ENCODE measurements around the gene LGI2. TPM values are rescaled to one million over a fixed set of nuclear protein-coding genes. Genes with fewer than 3 reads are reported as not detected.
"Not testable (repeated sequence)": the region's sequence is repeated elsewhere in the genome, so short reads cannot be mapped to it uniquely, and the experiment has no call there.

Gene LGI2
- total and polyA plus RNA-seq, 4 donors, result 0.18 to 1.8 (median 0.88) TPM

DNA sequence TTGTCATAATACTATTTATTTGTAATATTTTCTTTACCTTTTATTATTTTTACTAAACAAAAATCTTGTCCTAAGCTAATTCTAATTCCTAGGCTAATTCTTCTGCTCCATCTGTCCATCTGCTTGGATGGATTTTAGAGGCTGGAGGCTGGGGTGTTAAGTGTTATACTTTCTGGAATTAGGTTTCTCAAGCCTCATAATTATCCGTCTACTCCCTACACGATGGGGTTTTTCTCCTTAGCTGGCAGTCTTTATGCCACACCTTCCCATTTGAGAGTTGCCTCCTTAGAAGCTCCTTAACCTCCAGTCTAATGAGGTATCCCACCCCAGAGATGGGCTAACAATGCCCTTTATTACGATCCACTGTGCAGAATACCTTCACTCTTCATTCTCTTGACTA is 37.6 kb upstream of the LGI2 start:
- Histone ChIP-seq H3K27ac (ENCODE audit: low read depth in 1 of 2, low read length in 1 of 2) (no peak overlapping the region), H3K9ac (ENCODE audit: insufficient read depth in 1 of 2, low read length in 2 of 2) (no peak overlapping the region), H3K36me3 (ENCODE audit: control insufficient read depth in 4 of 4, insufficient read depth in 4 of 4, low read length in 4 of 4) (no peaks in the 10 kb centered on the region), H3K4me1 (ENCODE audit: control insufficient read depth in 5 of 5, insufficient read depth in 5 of 5, low read length in 5 of 5) (peaks cover 0 to 6% (median 0%) of the 10 kb centered on the region in 5 donors), H3K9me3 (ENCODE audit: control insufficient read depth in 4 of 4, insufficient read depth in 3 of 4, low read length in 3 of 4) (peaks cover 0 to 2% (median 0%) of the 10 kb centered on the region in 4 donors), H3K27me3 (ENCODE audit: control insufficient read depth in 3 of 3, insufficient read depth in 3 of 3, low read length in 2 of 3) (no peaks in the 10 kb centered on the region), H3K4me3 (no peak overlapping the region)
- DNase-seq (no peak), ATAC-seq (ENCODE audit: insufficient read depth, low FRiP score) (no peak)
- TF ChIP-seq, protein P1, sequence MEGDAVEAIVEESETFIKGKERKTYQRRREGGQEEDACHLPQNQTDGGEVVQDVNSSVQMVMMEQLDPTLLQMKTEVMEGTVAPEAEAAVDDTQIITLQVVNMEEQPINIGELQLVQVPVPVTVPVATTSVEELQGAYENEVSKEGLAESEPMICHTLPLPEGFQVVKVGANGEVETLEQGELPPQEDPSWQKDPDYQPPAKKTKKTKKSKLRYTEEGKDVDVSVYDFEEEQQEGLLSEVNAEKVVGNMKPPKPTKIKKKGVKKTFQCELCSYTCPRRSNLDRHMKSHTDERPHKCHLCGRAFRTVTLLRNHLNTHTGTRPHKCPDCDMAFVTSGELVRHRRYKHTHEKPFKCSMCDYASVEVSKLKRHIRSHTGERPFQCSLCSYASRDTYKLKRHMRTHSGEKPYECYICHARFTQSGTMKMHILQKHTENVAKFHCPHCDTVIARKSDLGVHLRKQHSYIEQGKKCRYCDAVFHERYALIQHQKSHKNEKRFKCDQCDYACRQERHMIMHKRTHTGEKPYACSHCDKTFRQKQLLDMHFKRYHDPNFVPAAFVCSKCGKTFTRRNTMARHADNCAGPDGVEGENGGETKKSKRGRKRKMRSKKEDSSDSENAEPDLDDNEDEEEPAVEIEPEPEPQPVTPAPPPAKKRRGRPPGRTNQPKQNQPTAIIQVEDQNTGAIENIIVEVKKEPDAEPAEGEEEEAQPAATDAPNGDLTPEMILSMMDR (IDR thresholded peaks at IDR 0.05; ENCODE audit: control extremely low read depth, extremely low read depth), result no peak
- 86 to 95% methylated on average over 3 of the region's 3 CpGs for WGBS, 2 donors

GRCh38 chr4:25065932-25066590 is 35.3 kb upstream of the LGI2 start:
- Histone ChIP-seq H3K4me1 (ENCODE audit: control insufficient read depth in 5 of 5, insufficient read depth in 5 of 5, low read length in 5 of 5) (peaks cover 0 to 7% (median 0%) of the 10 kb centered on the region in 5 donors), H3K9me3 (ENCODE audit: control insufficient read depth in 4 of 4, insufficient read depth in 3 of 4, low read length in 3 of 4) (peaks cover 0 to 2% (median 0%) of the 10 kb centered on the region in 4 donors), H3K36me3 (ENCODE audit: control insufficient read depth in 4 of 4, insufficient read depth in 4 of 4, low read length in 4 of 4) (no peaks in the 10 kb centered on the region), H3K27me3 (ENCODE audit: control insufficient read depth in 3 of 3, insufficient read depth in 3 of 3, low read length in 2 of 3) (no peaks in the 10 kb centered on the region), H3K27ac (ENCODE audit: low read depth in 1 of 2, low read length in 1 of 2) (no peak overlapping the region), H3K4me3 (no peak overlapping the region), H3K9ac (ENCODE audit: insufficient read depth in 1 of 2, low read length in 2 of 2) (no peak overlapping the region)
- WGBS, 2 donors, result 91 to 93% methylated on average over 7 of the region's 7 CpGs
- TF ChIP-seq, protein P1 (IDR thresholded peaks at IDR 0.05; ENCODE audit: control extremely low read depth, extremely low read depth), result no peak
- DNase-seq (peak; percentile 32 to 62 (median 50)), ATAC-seq (ENCODE audit: insufficient read depth, low FRiP score) (no peak)

- ATAC-seq (ENCODE audit: insufficient read depth, low FRiP score) (no peak), DNase-seq (no peak)
- no peaks in the 10 kb centered on the region for H3K27me3 ChIP-seq (ENCODE audit: control insufficient read depth in 3 of 3, insufficient read depth in 3 of 3, low read length in 2 of 3)
- H3K9me3 ChIP-seq (ENCODE audit: control insufficient read depth in 4 of 4, insufficient read depth in 3 of 4, low read length in 3 of 4), result peaks cover 0 to 2% (median 0%) of the 10 kb centered on the region in 4 donors
- no peak overlapping the region for H3K27ac ChIP-seq (ENCODE audit: low read depth in 1 of 2, low read length in 1 of 2)
- no peak overlapping the region for H3K4me3 ChIP-seq
- H3K9ac ChIP-seq (ENCODE audit: insufficient read depth in 1 of 2, low read length in 2 of 2), result no peak overlapping the region
- TF ChIP-seq, protein P1 (IDR thresholded peaks at IDR 0.05; ENCODE audit: control extremely low read depth, extremely low read depth), result no peak
- 43 to 48% methylated on average over 5 of the region's 5 CpGs for WGBS, 2 donors
- peaks cover 0 to 13% (median 0%) of the 10 kb centered on the region in 5 donors for H3K4me1 ChIP-seq (ENCODE audit: control insufficient read depth in 5 of 5, insufficient read depth in 5 of 5, low read length in 5 of 5)
- no peaks in the 10 kb centered on the region for H3K36me3 ChIP-seq (ENCODE audit: control insufficient read depth in 4 of 4, insufficient read depth in 4 of 4, low read length in 4 of 4)
Observed at GRCh38 chr4:25065431-25065858, 34.7 kb upstream of the LGI2 start.

DNA sequence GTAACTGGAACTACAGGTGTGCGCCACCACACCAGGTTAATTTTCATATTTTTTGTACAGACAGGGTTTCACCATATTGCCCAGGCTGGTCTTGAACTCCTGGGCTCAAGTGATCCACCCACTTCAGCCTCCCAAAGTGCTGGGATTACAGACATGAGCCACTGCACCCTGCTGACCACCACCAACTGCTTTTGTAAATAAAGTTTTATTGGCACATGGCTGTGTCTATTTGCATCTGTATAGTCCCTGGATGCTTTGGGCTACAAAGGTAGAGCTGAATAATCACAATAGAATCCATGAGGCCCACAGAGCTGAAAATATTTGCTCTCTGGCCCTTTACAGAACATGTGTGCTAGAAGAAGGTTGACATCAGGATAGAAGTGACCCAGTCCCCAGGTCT is 33.7 kb upstream of the LGI2 start:
- not testable (repeated sequence) for ATAC-seq (ENCODE audit: insufficient read depth, low FRiP score); H3K36me3 ChIP-seq (ENCODE audit: control insufficient read depth in 4 of 4, insufficient read depth in 4 of 4, low read length in 4 of 4); H3K27me3 ChIP-seq (ENCODE audit: control insufficient read depth in 3 of 3, insufficient read depth in 3 of 3, low read length in 2 of 3); H3K9ac ChIP-seq (ENCODE audit: insufficient read depth in 1 of 2, low read length in 2 of 2); H3K27ac ChIP-seq (ENCODE audit: low read depth in 1 of 2, low read length in 1 of 2); H3K9me3 ChIP-seq (ENCODE audit: control insufficient read depth in 4 of 4, insufficient read depth in 3 of 4, low read length in 3 of 4); H3K4me3 ChIP-seq; DNase-seq
- peaks cover 0 to 23% (median 0%) of the 10 kb centered on the region in 5 donors for H3K4me1 ChIP-seq (ENCODE audit: control insufficient read depth in 5 of 5, insufficient read depth in 5 of 5, low read length in 5 of 5)
- WGBS, 2 donors, result 97 to 98% methylated on average over 1 of the region's 1 CpG
